Activated CD8-positive, alpha-beta T cell treated with anti-CD3 and anti-CD28 coated beads for 36 hours (primary cell): ENCODE data around the gene RUFY3. TPM values are rescaled to one million over a fixed set of nuclear protein-coding genes. Genes with fewer than 3 reads are reported as not detected.
"Not testable (repeated sequence)": the region's sequence is repeated elsewhere in the genome, so short reads cannot be mapped to it uniquely, and the experiment has no call there.

Experiments used
- ATAC-seq: fragments of 200-7000 bp; cut with Tn5 transposase; one replicate; pipeline ENCODE4 v1.10.0; 2021; ENCODE audit warnings: mild to moderate bottlenecking, moderate library complexity
- CTCF ChIA-PET: fragments of 350-600 bp; sonication (Branson Sonifier 250); formaldehyde crosslinking; loops from one replicate; lab custom pipeline; 2021; ENCODE audit warnings: antibody characterized with exemption; lab: Charles Lee
- POLR2A ChIA-PET: fragments of 350-600 bp; sonication (Branson Sonifier 250); formaldehyde crosslinking; loops from one replicate; lab custom pipeline; 2021; ENCODE audit warnings: antibody characterized with exemption; lab: Charles Lee
- DNase-seq: peaks from one replicate; pipeline ENCODE4 v3.0.0-alpha.2; 2020
- H3K27ac Mint-ChIP-seq: one replicate; pipeline ENCODE4 v1.8.0; 2021; ENCODE audit warnings: mild to moderate bottlenecking, mixed read lengths
- H3K27me3 Mint-ChIP-seq: one replicate; pipeline ENCODE4 v1.8.0; 2021; ENCODE audit warnings: mixed read lengths
- H3K36me3 Mint-ChIP-seq: one replicate; pipeline ENCODE4 v1.8.0; 2021; ENCODE audit warnings: low read depth, mixed read lengths
- H3K4me1 Mint-ChIP-seq: one replicate; pipeline ENCODE4 v1.8.0; 2021; ENCODE audit warnings: low read depth, mixed read lengths
- H3K4me3 Mint-ChIP-seq: one replicate; pipeline ENCODE4 v1.8.0; 2021; ENCODE audit warnings: mild to moderate bottlenecking, moderate library complexity, mixed read lengths
- H3K9me3 Mint-ChIP-seq: one replicate; pipeline ENCODE4 v1.8.0; 2021; ENCODE audit warnings: mixed read lengths
- intact Hi-C: fragments of 100-400 bp; cut with micrococcal nuclease; formaldehyde crosslinking; loops from one replicate; pipeline ENCODE4 v1.10.0; 2022
- total RNA-seq, 2 experiments: library from RNA; stranded (reverse); gene quantifications; one replicate each; pipeline ENCODE4 v1.2.3, GENCODE V29; 2021
- TF ChIP-seq, protein P1 (sequence below): fragments of 200-600 bp; IDR thresholded peaks from one replicate; pipeline ENCODE4 v1.8.0; 2022; ENCODE audit warnings: antibody characterized with exemption, mild to moderate bottlenecking

Gene RUFY3
- total RNA-seq, 2 experiments from 2014 or later, result 13.6 to 17.5 TPM

DNA sequence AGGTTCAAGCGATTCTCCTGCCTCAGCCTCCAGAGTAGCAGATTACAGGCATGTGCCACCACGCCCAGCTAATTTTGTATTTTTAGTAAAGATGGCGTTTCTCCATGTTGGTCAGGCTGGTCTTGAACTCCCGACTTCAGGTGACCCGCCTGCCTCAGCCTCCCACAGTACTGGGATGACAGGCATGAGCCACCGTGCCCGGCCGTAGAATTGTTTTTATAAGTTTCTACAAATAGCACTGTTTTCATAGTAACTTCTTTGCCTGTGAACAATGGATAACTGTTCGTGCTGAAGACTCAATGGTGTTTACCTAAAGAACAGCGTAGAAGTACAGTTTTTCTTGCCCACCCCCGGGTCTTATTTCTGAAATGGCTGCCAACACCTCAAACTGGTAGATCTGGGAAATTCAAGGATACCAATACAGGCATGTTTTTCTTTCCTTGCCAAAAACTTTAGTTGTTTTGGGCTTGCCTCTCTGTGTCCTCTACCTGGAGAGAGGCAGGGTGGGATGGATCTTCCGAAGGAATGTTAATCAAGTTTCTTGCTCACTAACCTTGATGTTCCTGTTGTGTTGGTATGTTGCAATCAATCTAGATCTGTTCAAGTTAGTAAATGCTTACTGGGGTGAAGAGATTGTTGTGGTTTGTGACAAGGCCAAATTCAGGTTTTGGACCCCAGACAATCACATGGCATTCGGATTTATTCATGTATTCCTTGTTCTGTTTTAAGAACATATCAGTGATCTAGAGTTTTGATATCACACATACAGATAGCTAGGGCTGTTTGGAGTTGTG is 2.8 kb upstream of the RUFY3 start:
- no peak for DNase-seq
- Mint-ChIP-seq H3K27ac (no peak overlapping the region), H3K36me3 (peaks cover 1% of the 10 kb centered on the region), H3K27me3 (no peaks in the 10 kb centered on the region), H3K4me1 (peaks cover 34% of the 10 kb centered on the region), H3K9me3 (no peaks in the 10 kb centered on the region), H3K4me3 (no peak overlapping the region)
- POLR2A ChIA-PET, result no interaction called here
- TF ChIP-seq, protein P1, sequence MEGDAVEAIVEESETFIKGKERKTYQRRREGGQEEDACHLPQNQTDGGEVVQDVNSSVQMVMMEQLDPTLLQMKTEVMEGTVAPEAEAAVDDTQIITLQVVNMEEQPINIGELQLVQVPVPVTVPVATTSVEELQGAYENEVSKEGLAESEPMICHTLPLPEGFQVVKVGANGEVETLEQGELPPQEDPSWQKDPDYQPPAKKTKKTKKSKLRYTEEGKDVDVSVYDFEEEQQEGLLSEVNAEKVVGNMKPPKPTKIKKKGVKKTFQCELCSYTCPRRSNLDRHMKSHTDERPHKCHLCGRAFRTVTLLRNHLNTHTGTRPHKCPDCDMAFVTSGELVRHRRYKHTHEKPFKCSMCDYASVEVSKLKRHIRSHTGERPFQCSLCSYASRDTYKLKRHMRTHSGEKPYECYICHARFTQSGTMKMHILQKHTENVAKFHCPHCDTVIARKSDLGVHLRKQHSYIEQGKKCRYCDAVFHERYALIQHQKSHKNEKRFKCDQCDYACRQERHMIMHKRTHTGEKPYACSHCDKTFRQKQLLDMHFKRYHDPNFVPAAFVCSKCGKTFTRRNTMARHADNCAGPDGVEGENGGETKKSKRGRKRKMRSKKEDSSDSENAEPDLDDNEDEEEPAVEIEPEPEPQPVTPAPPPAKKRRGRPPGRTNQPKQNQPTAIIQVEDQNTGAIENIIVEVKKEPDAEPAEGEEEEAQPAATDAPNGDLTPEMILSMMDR, result no peak
- CTCF ChIA-PET, result interaction anchor here (1.5 kb wide), 1 partner anchor 15 kb away, joined by 3 read pairs; no protein-coding TSS in a partner anchor
- intact Hi-C loops, result no loop called here
- no peak for ATAC-seq

DNA sequence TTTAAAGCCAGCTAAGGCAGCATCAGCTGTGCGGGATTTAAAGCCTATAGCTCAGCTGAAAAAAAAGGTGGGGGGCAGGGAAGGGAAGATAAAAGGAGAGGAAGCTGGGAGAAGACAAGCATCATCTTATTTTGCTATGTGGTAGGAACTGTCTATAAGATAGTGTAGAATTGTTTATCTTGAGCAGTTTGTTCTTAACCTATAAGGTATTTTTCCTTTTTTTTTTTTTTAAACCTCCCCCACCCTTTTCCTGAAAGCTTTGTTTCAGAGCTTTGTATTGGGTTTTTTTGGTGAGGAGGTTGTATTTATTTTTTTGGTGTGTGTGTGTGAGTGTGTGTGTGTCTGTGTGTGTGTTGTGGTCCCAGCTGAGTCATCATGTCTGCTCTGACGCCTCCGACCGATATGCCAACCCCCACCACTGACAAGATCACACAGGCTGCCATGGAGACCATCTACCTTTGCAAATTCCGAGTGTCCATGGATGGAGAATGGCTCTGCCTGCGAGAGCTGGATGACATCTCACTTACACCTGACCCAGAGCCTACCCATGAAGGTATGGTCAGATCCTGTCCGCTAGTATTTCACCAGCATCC is 531 bp downstream of the RUFY3 start:
- H3K9me3 Mint-ChIP-seq, result no peaks in the 10 kb centered on the region
- H3K4me3 Mint-ChIP-seq, result peak overlapping the region; percentile 0
- ATAC-seq (peak; percentile 97), DNase-seq (peak; percentile 63)
- no peaks in the 10 kb centered on the region for H3K27me3 Mint-ChIP-seq
- intact Hi-C loops, result no loop called here
- ChIA-PET CTCF (interaction anchor here (0.9 to 2.9 kb wide), 5 partner anchors 8 to 70 kb away, joined by 3 to 23 read pairs (median 4); no protein-coding TSS in a partner anchor), POLR2A (interaction anchor here (1.0 to 2.3 kb wide), 2 partner anchors 16 to 18 kb away, joined by 3 to 8 read pairs; no protein-coding TSS in a partner anchor)
- H3K27ac Mint-ChIP-seq, result peak overlapping the region; percentile 37
- no peaks in the 10 kb centered on the region for H3K36me3 Mint-ChIP-seq
- H3K4me1 Mint-ChIP-seq, result peaks cover 21% of the 10 kb centered on the region
- TF ChIP-seq, protein P1, result no peak

DNA sequence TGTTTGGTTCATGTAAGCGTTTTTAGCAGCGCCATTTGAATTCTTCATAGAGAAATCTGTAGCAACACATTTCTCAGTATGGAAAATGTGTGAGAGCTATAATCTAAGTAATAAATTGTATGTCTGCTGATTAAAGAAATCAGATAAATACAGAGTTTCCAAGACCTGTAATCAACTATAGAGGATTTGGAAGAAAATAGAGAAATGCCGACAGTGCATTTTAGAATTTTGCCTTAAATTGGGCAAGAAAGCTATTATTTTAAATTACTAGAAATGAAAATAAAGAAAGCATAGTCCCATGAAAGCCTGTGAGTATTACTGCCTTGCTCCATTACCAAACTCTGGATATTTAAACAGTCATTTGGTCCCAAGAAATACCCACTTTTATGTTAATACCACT is 2.7 kb downstream of the RUFY3 start:
- TF ChIP-seq, protein P1, result no peak
- intact Hi-C loops, result no loop called here
- Mint-ChIP-seq H3K36me3 (no peaks in the 10 kb centered on the region), H3K27me3 (no peaks in the 10 kb centered on the region), H3K4me1 (peaks cover 21% of the 10 kb centered on the region), H3K4me3 (no peak overlapping the region), H3K9me3 (no peaks in the 10 kb centered on the region), H3K27ac (no peak overlapping the region)
- DNase-seq (no peak), ATAC-seq (no peak)
- ChIA-PET POLR2A (no interaction called here), CTCF (interaction anchor here (0.7 to 1.3 kb wide), 3 partner anchors 9 to 37 kb away, joined by 3 read pairs; no protein-coding TSS in a partner anchor)

DNA sequence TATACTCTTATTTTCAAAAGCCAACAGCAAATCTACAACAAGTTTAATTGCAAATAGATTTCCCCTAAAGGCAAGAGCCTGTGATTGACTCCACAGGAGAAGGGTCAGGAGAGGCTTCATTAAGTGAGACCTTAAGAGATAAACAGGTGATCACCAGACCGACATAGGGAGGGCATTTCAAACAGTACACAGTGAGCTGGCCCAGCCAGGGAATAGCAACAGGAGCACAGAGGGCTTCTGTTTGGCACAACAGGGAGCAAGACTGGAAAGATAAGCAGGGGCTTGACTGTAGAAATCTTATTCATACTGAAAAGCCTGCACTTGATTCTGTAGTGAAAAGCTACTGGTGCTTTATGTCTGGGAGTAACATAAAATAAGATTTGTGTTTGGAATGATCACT is 3.9 kb downstream of the RUFY3 start:
- Mint-ChIP-seq H3K9me3 (no peaks in the 10 kb centered on the region), H3K4me1 (peaks cover 21% of the 10 kb centered on the region), H3K4me3 (no peak overlapping the region), H3K27ac (no peak overlapping the region), H3K27me3 (no peaks in the 10 kb centered on the region), H3K36me3 (no peaks in the 10 kb centered on the region)
- TF ChIP-seq, protein P1, result no peak
- ChIA-PET CTCF (interaction anchor here (0.8 kb wide), 1 partner anchor 300 kb away, joined by 3 read pairs; no protein-coding TSS in a partner anchor), POLR2A (no interaction called here)
- intact Hi-C loops, result no loop called here
- DNase-seq (no peak), ATAC-seq (no peak)

DNA sequence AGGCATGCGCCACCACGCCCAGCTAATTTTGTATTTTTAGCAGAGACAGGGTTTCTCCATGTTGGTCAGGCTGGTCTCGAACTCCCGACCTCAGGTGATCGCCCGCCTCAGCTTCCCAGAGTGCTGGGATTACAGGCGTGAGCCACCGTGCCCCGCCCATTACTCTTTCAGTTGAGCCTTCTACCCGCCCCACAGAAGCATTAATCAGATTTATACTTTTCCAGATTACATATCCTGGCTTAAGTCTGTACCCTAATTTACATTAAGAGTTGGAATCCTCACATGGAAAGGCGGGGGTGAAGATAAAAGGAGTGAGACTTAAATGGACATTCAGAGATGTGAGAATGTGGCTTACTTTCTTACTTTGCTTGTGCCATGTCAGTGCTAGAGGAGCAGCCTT is 4.8 kb downstream of the RUFY3 start:
- CTCF ChIA-PET, H3K27ac Mint-ChIP-seq: not testable (repeated sequence)

More for the DNA sequence above, 4.8 kb downstream of the RUFY3 start:
- ATAC-seq, H3K27me3 Mint-ChIP-seq, H3K4me3 Mint-ChIP-seq, intact Hi-C loops, H3K36me3 Mint-ChIP-seq, H3K9me3 Mint-ChIP-seq, POLR2A ChIA-PET, DNase-seq: not testable (repeated sequence)
- peaks cover 20% of the 10 kb centered on the region for H3K4me1 Mint-ChIP-seq
